Right lobe of liver (tissue), 4 donors: ENCODE data around the gene CABS1.

Source experiments
- CTCF ChIP-seq, 4 donors: fragments of 200-600 bp in 3 of 4; fragments of 450-650 bp in 1 of 4; IDR thresholded peaks; one replicate each; pipeline versions ENCODE4 v1.5.1 to v1.8.0; 2016 to 2022; ENCODE audit warnings: antibody characterized with exemption in 4 of 4, mild to moderate bottlenecking in 2 of 4
- POLR2A ChIP-seq: fragments of 450-650 bp; IDR thresholded peaks from one replicate; pipeline ENCODE4 v1.6.1; 2017; ENCODE audit warnings: antibody characterized with exemption, mild to moderate bottlenecking
- donor health status: DM: no; HTN: no; CAD: no.
- donor health status: DM: no; HTN: no; CAD: no.
- donor health status: DM: no; HTN: yes; CAD: no.

- no peak for TF ChIP-seq CTCF (IDR thresholded peaks at IDR 0.05)
- no peak for TF ChIP-seq POLR2A
These were observed 29.2 kb upstream of the CABS1 start for GRCh38 chr4:70305601-70306000.
